Endodermal cell (in vitro differentiated cells): ENCODE measurements around the gene HS6ST1. TPM values are rescaled to one million over a fixed set of nuclear protein-coding genes. Genes with fewer than 3 reads are reported as not detected.

Experiments used
- DNase-seq: peaks from one replicate; pipeline ENCODE4 v3.0.0-alpha.2; 2017
- H3K27ac ChIP-seq: 2 replicates; pipeline ENCODE4 v1.5.1; 2013; ENCODE audit warnings: mild to moderate bottlenecking, low read depth, low read length, moderate library complexity
- H3K27me3 ChIP-seq: 2 replicates; pipeline ENCODE4 v1.6.1; 2013; ENCODE audit warnings: mild to moderate bottlenecking, low read length, moderate library complexity; ENCODE audit not compliant: insufficient read depth, control insufficient read depth, poor library complexity, severe bottlenecking
- H3K36me3 ChIP-seq: 2 replicates; pipeline ENCODE4 v1.7.0; 2013; ENCODE audit warnings: mild to moderate bottlenecking, low read length, moderate library complexity; ENCODE audit not compliant: control insufficient read depth, insufficient read depth
- H3K4me1 ChIP-seq: one replicate; pipeline ENCODE4 v1.7.0; 2013; ENCODE audit warnings: low read length; ENCODE audit not compliant: control insufficient read depth, insufficient read depth
- H3K4me3 ChIP-seq: 2 replicates; pipeline ENCODE4 v1.5.1; 2013; ENCODE audit warnings: mild to moderate bottlenecking, low read length, moderate library complexity
- H3K9ac ChIP-seq: 2 replicates; pipeline ENCODE4 v1.6.1; 2013; ENCODE audit warnings: mild to moderate bottlenecking, low read length, moderate library complexity; ENCODE audit not compliant: poor library complexity, severe bottlenecking; ENCODE audit errors: extremely low read depth
- H3K9me3 ChIP-seq: 2 replicates; pipeline ENCODE4 v1.6.1; 2013; ENCODE audit warnings: mild to moderate bottlenecking, low read length, moderate library complexity; ENCODE audit not compliant: control insufficient read depth
- H3K27ac Mint-ChIP-seq: 2 replicates; pipeline ENCODE4 v1.8.0; 2020; ENCODE audit warnings: mixed read lengths
- H3K27me3 Mint-ChIP-seq: 2 replicates; pipeline ENCODE4 v1.8.0; 2021; ENCODE audit warnings: mild to moderate bottlenecking, mixed read lengths; ENCODE audit not compliant: insufficient read depth
- H3K36me3 Mint-ChIP-seq: 2 replicates; pipeline ENCODE4 v1.8.0; 2020; ENCODE audit warnings: low read depth, mixed read lengths
- H3K4me1 Mint-ChIP-seq: 2 replicates; pipeline ENCODE4 v1.8.0; 2020; ENCODE audit warnings: mixed read lengths
- H3K4me3 Mint-ChIP-seq: 2 replicates; pipeline ENCODE4 v1.8.0; 2020; ENCODE audit warnings: mild to moderate bottlenecking, moderate library complexity, mixed read lengths
- H3K9me3 Mint-ChIP-seq: 2 replicates; pipeline ENCODE4 v1.8.0; 2020; ENCODE audit warnings: mild to moderate bottlenecking, mixed read lengths
- CTCF ChIP-seq: fragments of 200-600 bp; sonication (generic); conservative IDR thresholded peaks from 2 replicates; pipeline ENCODE4 v1.5.0; 2021; ENCODE audit warnings: antibody characterized with exemption, mild to moderate bottlenecking
- WGBS, 2 experiments: methylation state at CpG; one replicate each; pipeline versions ENCODE4 v1.1.5 to v1.1.7; 2013; ENCODE audit warnings: missing lambda C conversion rate in 2 of 2, mixed read lengths in 1 of 2; ENCODE audit not compliant: insufficient coverage in 1 of 2, insufficient read length in 1 of 2; 5-methylcytosine and 5-hydroxymethylcytosine counted together
- total RNA-seq, 2 donors: library from RNA; stranded (reverse); fragmentation: NEBNext Ultra II Directional in 1 of 2; extraction: Animal tissue kit (Norgen Biotek cat#: 25700) in 1 of 2; gene quantifications; 2 replicates in 1 of 2; 3 replicates in 1 of 2; pipeline ENCODE4 v1.2.1, GENCODE V29; 2021

HS6ST1 gene
- total RNA-seq, 2 donors from 2014 or later: 93.0 to 106 TPM

GRCh38 chr2:128304330-128304714, 14.3 kb downstream of the HS6ST1 start:
- H3K9me3 ChIP-seq: no peaks in the 10 kb centered on the region
- H3K9ac ChIP-seq: no peak overlapping the region
- Mint-ChIP-seq H3K4me1 (peaks cover 47% of the 10 kb centered on the region), H3K27me3 (no peaks in the 10 kb centered on the region), H3K4me3 (no peak overlapping the region), H3K27ac (no peak overlapping the region), H3K9me3 (no peaks in the 10 kb centered on the region), H3K36me3 (peaks cover 15% of the 10 kb centered on the region)
- H3K27ac ChIP-seq: no peak overlapping the region
- no peak for TF ChIP-seq CTCF
- H3K4me1 ChIP-seq: peaks cover 29% of the 10 kb centered on the region
- H3K27me3 ChIP-seq: no peaks in the 10 kb centered on the region
- no peak for DNase-seq
- H3K36me3 ChIP-seq: peaks cover 64% of the 10 kb centered on the region
- 90 to 94% methylated on average over 5 of the region's 5 CpGs for WGBS, 2 experiments
- H3K4me3 ChIP-seq: no peak overlapping the region

- WGBS, 2 experiments: 92 to 97% methylated on average over 6 to 8 of the region's 8 CpGs
- Histone ChIP-seq H3K4me1 (peaks cover 27% of the 10 kb centered on the region), H3K9ac (no peak overlapping the region), H3K9me3 (no peaks in the 10 kb centered on the region), H3K27me3 (no peaks in the 10 kb centered on the region), H3K4me3 (no peak overlapping the region), H3K36me3 (peaks cover 60% of the 10 kb centered on the region), H3K27ac (no peak overlapping the region)
- H3K36me3 Mint-ChIP-seq: peaks cover 18% of the 10 kb centered on the region
- no peak overlapping the region for H3K27ac Mint-ChIP-seq
- no peak overlapping the region for H3K4me3 Mint-ChIP-seq
- no peaks in the 10 kb centered on the region for H3K9me3 Mint-ChIP-seq
- H3K27me3 Mint-ChIP-seq: no peaks in the 10 kb centered on the region
- DNase-seq: no peak
- TF ChIP-seq CTCF: no peak
- H3K4me1 Mint-ChIP-seq: peaks cover 47% of the 10 kb centered on the region
Observed at GRCh38 chr2:128303911-128304310, 14.8 kb downstream of the HS6ST1 start.

- 95% methylated on average over 9 of the region's 9 CpGs for WGBS, 2 experiments
- H3K36me3 Mint-ChIP-seq: peaks cover 22% of the 10 kb centered on the region
- Histone ChIP-seq H3K27me3 (no peaks in the 10 kb centered on the region), H3K4me1 (peaks cover 24% of the 10 kb centered on the region), H3K4me3 (no peak overlapping the region), H3K9ac (no peak overlapping the region), H3K9me3 (no peaks in the 10 kb centered on the region), H3K36me3 (peaks cover 54% of the 10 kb centered on the region), H3K27ac (no peak overlapping the region)
- H3K4me3 Mint-ChIP-seq: no peak overlapping the region
- H3K9me3 Mint-ChIP-seq: no peaks in the 10 kb centered on the region
- H3K4me1 Mint-ChIP-seq: peaks cover 47% of the 10 kb centered on the region
- DNase-seq: no peak
- no peak for TF ChIP-seq CTCF
- H3K27ac Mint-ChIP-seq: peak overlapping the region; percentile 68
- H3K27me3 Mint-ChIP-seq: no peaks in the 10 kb centered on the region
Observed at GRCh38 chr2:128303095-128303791, 15.4 kb downstream of the HS6ST1 start.
